ENCODE results near the gene ARHGAP24.
"Not testable (repeated sequence)": the region's sequence is repeated elsewhere in the genome, so short reads cannot be mapped to it uniquely, and the experiment has no call there.

The ARHGAP24 gene

DNA sequence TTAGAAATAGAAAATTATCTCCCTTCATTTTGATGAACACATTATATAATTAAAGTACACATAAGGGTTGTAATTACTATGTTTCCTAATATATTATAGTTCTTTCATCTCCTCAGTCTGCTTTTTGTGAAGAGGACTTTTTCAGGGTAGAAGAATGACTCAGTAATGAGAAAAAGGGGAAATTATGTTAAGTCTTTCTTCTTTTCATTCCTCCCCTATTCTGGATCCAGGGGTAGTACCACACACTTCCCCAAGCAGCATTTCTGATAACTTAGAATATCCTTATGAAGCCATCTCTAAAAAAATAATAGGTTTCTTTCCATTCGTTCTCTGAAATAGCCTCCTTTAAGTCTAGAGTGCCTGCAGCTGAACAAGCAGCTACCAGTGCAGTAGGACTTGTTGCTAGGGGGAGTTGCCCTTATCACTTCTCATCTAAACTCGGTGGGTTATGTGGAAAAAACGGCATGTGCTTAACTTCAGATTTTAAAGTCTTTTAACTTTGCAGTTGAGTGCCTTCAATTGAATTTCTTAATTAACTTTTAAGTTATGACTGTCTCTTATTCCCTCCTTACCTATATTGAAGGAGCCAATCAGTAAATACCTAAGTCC is 184.8 kb downstream of the ARHGAP24 start:
- no peak for DNase-seq

DNA sequence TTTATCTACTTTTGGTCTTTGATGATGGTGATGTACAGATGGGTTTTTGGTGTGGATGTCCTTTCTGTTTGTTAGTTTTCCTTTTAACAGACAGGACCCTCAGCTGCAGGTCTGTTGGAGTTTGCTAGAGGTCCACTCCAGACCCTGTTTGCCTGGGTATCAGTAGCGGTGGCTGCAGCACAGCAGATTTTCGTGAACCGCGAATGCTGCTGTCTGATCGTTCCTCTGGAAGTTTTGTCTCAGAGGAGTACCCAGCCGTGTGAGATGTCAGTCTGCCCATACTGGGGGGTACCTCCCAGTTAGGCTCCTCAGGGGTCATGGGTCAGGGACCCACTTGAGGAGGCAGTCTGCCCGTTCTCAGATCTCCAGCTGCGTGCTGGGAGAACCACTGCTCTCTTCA is 191.7 kb downstream of the ARHGAP24 start:
- not testable (repeated sequence) for DNase-seq

GRCh38 chr4:85669204-85669603 is 194.3 kb downstream of the ARHGAP24 start:
- DNase-seq: no peak

DNA sequence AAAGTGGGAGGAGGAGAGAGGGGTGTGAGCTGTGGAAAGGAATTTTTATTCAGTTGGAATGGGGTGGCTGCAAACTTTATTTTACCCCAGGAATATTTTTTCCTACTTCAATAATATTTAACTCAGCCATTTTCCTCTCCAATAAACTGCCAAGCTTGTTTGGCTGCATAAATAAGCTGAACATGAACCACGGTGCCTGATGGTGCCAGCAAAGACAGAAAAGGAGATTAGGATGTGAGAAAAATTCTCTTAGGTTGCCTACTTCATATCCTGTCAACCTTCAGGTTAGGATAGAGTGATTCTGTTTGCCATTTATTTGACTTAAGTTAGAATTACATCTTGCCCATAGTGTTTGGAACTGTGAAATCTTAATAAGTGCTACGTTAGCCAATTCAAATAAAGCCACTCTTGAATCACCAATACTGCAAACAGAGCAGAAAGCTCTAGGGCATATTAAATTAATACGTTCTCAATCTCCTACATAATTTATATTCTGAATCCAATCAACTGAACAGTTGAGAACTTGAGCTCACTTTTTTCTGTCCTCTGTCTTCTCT is 195.1 kb downstream of the ARHGAP24 start:
- DNase-seq: no peak

DNA sequence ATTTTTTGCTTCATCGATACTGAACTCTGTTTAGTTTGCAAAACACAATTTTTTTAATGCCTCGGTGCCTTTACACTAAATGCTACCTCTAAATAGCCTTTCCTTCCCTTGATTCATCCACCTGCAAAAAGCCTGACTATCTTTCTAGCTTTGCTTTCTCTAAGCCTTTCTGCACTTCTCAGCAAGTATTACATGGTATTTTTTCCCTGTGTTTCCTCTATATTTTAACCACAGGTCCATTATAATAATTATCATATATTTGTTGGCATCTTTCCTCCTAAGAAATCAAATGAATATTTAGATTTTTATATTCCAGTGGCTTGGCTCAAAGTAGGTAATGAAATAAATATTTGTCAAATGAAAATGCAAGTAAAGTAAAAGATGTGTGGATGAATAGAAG is 196.2 kb downstream of the ARHGAP24 start:
- DNase-seq: no peak

GRCh38 chr4:85672116-85672515 is 197.2 kb downstream of the ARHGAP24 start:
- no peak for DNase-seq

DNA sequence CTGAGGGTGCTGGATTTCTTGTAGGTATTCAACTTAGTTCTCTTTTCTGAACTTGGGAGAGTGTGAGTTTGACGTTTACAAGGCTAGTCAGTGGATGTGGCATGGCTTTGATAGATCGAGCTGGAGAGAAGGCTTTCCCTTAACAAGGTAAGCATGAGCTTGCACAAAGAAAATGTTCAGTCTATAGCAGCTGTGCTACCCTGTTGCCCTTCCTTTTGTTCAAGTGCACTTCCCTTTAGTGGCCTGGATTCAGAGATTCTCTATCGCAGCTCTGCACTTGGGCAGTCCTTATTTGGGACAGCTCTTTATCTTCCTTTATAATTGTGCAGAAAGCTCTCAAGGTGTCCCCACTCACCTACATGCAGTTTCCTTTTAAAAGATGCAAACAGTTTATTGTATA is 198.0 kb downstream of the ARHGAP24 start:
- peak; percentile 5 for DNase-seq

- DNase-seq: no peak
Observed at GRCh38 chr4:85673540-85673939, 198.6 kb downstream of the ARHGAP24 start.

- no peak for DNase-seq
Observed at GRCh38 chr4:85675076-85676049, 200.4 kb downstream of the ARHGAP24 start.

DNA sequence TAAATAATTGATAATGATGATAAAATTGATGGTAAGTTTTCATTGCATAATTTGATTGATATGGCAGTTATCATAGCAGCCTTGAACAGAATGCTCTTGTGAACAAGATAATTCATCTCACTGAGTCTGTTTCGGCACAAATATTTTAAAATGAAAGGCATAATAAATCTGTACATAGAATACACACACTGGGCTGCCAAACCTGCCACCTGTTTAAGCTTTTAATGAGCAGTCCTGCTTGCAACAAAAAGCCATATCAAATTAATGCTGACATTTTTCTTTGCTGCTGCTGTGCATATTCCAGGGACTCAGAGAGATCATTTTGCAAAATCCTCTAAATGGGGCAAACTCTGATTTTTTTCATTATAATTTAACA is 201.1 kb downstream of the ARHGAP24 start:
- no peak for DNase-seq

- DNase-seq: peak; percentile 55
Observed at GRCh38 chr4:85676850-85677590, 202.1 kb downstream of the ARHGAP24 start.

DNA sequence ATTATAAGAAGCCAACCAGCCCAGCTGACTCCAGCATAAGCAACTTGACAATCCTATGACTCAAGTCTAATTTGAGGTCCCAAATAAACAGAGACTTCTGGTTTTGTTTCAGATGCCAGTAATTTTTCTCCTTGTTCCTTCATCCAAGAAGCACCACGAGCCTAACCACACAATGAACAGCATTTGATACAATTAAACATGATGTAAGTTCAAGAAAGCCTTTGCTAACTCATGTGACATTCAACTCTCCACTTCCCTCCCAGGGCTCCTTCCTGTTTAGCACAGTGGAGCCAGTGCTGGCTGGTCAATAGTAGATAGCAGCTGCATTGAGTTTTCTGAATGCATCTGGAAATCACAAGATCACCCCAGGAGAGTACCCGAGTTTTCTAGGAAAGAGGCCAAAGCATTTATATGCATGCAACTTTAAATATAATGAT is 206.3 kb downstream of the ARHGAP24 start:
- DNase-seq: no peak

DNA sequence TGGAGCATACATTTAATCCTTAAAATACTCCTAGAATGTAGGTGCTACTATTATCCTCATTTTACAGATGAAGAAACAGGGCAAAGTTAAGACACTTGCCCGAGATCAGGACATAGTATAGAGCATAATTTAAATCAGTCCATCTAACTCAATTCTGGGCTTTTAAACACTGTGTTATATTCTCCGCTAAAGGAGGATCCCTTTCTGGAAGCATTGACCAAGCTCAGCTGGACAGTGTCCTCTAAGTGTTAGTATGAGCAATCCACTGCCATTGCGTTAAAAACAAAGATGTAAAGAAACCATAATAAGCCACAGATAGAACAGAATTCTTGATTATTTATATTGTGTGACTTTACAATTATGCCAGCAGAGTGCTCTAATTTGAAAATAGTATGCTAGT is 207.0 kb downstream of the ARHGAP24 start:
- no peak for DNase-seq

DNA sequence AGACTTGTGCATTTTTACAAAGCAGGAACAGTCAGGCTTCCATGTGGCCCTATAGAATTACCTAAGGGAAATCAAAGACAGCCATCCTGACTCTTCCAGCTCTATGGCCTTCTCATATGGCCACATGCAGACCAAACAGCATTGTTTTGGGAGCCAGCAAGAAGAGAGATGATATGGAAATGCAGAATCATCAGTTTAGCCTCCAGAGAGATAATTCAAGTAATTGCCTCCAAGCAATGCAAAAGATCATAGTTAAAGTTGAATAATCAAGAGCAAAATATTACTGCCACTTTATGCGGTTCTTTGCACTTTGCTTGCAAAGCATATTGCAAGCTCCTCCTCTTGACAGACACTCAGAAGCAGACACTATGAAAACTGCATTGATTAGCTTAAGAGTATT is 207.4 kb downstream of the ARHGAP24 start:
- no peak for DNase-seq

- DNase-seq: no peak
Observed at GRCh38 chr4:85684676-85685075, 209.7 kb downstream of the ARHGAP24 start.

GRCh38 chr4:85686398-85686797 is 211.4 kb downstream of the ARHGAP24 start:
- DNase-seq: no peak

GRCh38 chr4:85688055-85688740 is 213.2 kb downstream of the ARHGAP24 start:
- DNase-seq: no peak

DNA sequence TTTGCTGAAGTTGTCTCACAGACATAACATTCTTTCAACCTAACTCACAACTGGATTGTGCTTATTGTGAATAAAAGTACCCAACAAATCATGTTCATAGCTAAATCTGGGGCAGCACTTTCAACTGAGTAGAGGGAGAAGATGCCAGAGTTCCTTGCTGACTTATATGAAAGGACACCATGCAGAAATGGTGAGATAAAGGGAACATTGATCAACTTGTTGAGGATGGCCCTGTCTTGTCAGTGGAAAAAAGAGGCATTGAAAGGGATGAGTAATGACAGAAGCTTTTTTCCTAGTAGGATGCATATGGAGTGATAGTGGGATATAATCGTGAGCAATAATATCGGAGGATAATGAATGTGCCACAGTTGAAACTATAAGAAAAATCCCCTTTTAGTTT is 221.7 kb downstream of the ARHGAP24 start:
- DNase-seq: no peak

GRCh38 chr4:85697854-85698253 is 222.9 kb downstream of the ARHGAP24 start:
- DNase-seq: no peak

DNA sequence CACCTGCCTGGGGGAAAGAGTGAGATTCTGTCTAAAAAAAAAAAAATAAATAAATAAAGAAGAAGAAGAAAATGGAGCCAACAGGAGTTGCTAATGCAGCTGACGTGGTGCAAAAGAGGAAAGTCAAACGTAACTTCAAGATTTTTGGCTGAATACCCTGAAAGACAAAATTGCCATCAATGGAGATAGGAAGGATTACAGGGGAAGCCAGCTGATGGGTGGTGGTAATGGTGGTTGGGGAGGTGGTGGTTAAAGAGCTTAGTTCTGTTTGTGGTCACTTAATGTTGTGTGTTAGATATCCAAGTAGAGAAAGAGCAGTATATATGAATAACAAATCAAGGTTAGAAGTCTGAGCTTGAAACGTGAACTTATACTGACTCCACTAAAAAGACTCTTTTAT is 225.4 kb downstream of the ARHGAP24 start:
- DNase-seq: no peak

DNA sequence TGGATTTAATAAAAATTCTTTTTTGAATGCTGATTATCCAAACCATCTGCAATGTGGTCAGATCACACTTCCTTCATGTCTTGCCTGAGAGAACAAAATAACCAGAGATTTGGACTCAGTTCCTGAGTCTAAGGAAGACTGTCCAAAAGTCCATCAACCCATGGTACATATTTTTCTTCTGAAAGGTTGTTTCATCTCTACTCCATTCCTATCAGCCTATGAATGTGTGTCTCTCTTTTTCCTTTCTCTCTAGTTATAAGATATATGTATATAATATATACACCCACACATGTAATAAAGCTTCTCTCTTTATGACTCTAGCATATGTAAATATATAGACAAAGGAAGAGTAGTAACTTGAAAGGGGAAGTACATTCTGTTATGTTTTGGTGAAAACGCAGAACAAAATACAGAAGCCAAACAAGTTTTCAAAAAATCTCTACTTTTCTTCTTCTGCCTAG is 226.9 kb downstream of the ARHGAP24 start:
- DNase-seq: no peak

- no peak for DNase-seq
Observed at GRCh38 chr4:85703096-85703495, 228.1 kb downstream of the ARHGAP24 start.

- DNase-seq: no peak
Observed at GRCh38 chr4:85707611-85708010, 232.7 kb downstream of the ARHGAP24 start.

Measured in retina (tissue), 1 donor.